ENCODE results near the gene SHC4.

GRCh38 chr15:48914717-48915116 is 49.0 kb downstream of the SHC4 start:
- TF ChIP-seq CTCF (IDR thresholded peaks at IDR 0.05; ENCODE audit: insufficient read depth, low read length, poor library complexity, severe bottlenecking) (no peak), EZH2phosphoT487 (conservative IDR thresholded peaks at IDR 0.05; ENCODE audit: low read length) (no peak)

All from SU-DHL-6 (cell line).